Parathyroid adenoma (tissue), 2 donors: ENCODE measurements around the gene SOS2.

Experiments used
- H2AFZ ChIP-seq: fragments of 300-600 bp; sonication (generic); one replicate; pipeline ENCODE4 v1.7.0; 2017; ENCODE audit warnings: antibody characterized with exemption, mild to moderate bottlenecking
- H3K27ac ChIP-seq: fragments of 300-600 bp; sonication (generic); one replicate; pipeline ENCODE4 v1.7.0; 2017
- H3K27me3 ChIP-seq: fragments of 300-600 bp; sonication (generic); one replicate; pipeline ENCODE4 v1.7.0; 2017; ENCODE audit warnings: low read length; ENCODE audit not compliant: control insufficient read depth, insufficient read depth
- H3K36me3 ChIP-seq: fragments of 300-600 bp; sonication (generic); one replicate; pipeline ENCODE4 v1.7.0; 2017; ENCODE audit warnings: low read length; ENCODE audit not compliant: control insufficient read depth, insufficient read depth
- H3K4me1 ChIP-seq: fragments of 300-600 bp; sonication (generic); one replicate; pipeline ENCODE4 v1.7.0; 2017; ENCODE audit warnings: control low read depth
- H3K4me2 ChIP-seq: fragments of 300-600 bp; sonication (generic); one replicate; pipeline ENCODE4 v1.7.0; 2017; ENCODE audit warnings: low read length
- H3K4me3 ChIP-seq: fragments of 300-600 bp; sonication (generic); one replicate; pipeline ENCODE4 v1.7.0; 2017; ENCODE audit warnings: low read depth, low read length
- H3K79me2 ChIP-seq: fragments of 300-600 bp; sonication (generic); one replicate; pipeline ENCODE4 v1.7.0; 2017; ENCODE audit warnings: control low read depth
- H3K9ac ChIP-seq: fragments of 300-600 bp; sonication (generic); one replicate; pipeline ENCODE4 v1.7.0; 2017; ENCODE audit warnings: mild to moderate bottlenecking
- H3K9me3 ChIP-seq: fragments of 300-600 bp; sonication (generic); one replicate; pipeline ENCODE4 v1.7.0; 2017; ENCODE audit warnings: low read length; ENCODE audit not compliant: control insufficient read depth
- CTCF ChIP-seq: fragments of 300-600 bp; sonication (generic); IDR thresholded peaks from one replicate; pipeline ENCODE4 v1.7.0; 2017; ENCODE audit warnings: antibody characterized with exemption, mild to moderate bottlenecking
- donor health status: primary hyperparathyroidism.

Gene SOS2

GRCh38 chr14:50110323-50111037 lies 120.9 kb downstream of the SOS2 start:
- H3K4me2 ChIP-seq: no peak overlapping the region
- no peak overlapping the region for H2AFZ ChIP-seq
- peaks cover 1% of the 10 kb centered on the region for H3K4me1 ChIP-seq
- no peaks in the 10 kb centered on the region for H3K36me3 ChIP-seq
- H3K79me2 ChIP-seq: no peaks in the 10 kb centered on the region
- no peak overlapping the region for H3K27ac ChIP-seq
- H3K9me3 ChIP-seq: no peaks in the 10 kb centered on the region
- no peak for TF ChIP-seq CTCF
- H3K9ac ChIP-seq: no peak overlapping the region
- H3K4me3 ChIP-seq: no peak overlapping the region
- H3K27me3 ChIP-seq: no peaks in the 10 kb centered on the region

- Histone ChIP-seq H3K9ac (no peak overlapping the region), H3K27ac (no peak overlapping the region), H3K36me3 (no peaks in the 10 kb centered on the region), H3K4me1 (no peaks in the 10 kb centered on the region), H3K79me2 (no peaks in the 10 kb centered on the region), H3K27me3 (no peaks in the 10 kb centered on the region), H2AFZ (no peak overlapping the region), H3K4me2 (no peak overlapping the region), H3K4me3 (no peak overlapping the region), H3K9me3 (no peaks in the 10 kb centered on the region)
- TF ChIP-seq CTCF: no peak
These were observed 122.0 kb downstream of the SOS2 start for GRCh38 chr14:50109342-50109741.

GRCh38 chr14:50107850-50108249 lies 123.5 kb downstream of the SOS2 start:
- Histone ChIP-seq H3K9me3 (no peaks in the 10 kb centered on the region), H3K27ac (no peak overlapping the region), H3K9ac (no peak overlapping the region), H3K27me3 (no peaks in the 10 kb centered on the region), H3K4me1 (no peaks in the 10 kb centered on the region), H3K36me3 (no peaks in the 10 kb centered on the region), H3K79me2 (no peaks in the 10 kb centered on the region), H3K4me3 (no peak overlapping the region), H2AFZ (no peak overlapping the region), H3K4me2 (no peak overlapping the region)
- no peak for TF ChIP-seq CTCF

- H3K9ac ChIP-seq: no peak overlapping the region
- H3K4me1 ChIP-seq: no peaks in the 10 kb centered on the region
- no peak overlapping the region for H3K4me3 ChIP-seq
- no peaks in the 10 kb centered on the region for H3K9me3 ChIP-seq
- H2AFZ ChIP-seq: no peak overlapping the region
- H3K27ac ChIP-seq: no peak overlapping the region
- no peaks in the 10 kb centered on the region for H3K36me3 ChIP-seq
- H3K79me2 ChIP-seq: no peaks in the 10 kb centered on the region
- no peaks in the 10 kb centered on the region for H3K27me3 ChIP-seq
- TF ChIP-seq CTCF: no peak
- H3K4me2 ChIP-seq: no peak overlapping the region
These were observed 125.2 kb downstream of the SOS2 start for GRCh38 chr14:50106178-50106577.

GRCh38 chr14:50103558-50103957 lies 127.8 kb downstream of the SOS2 start:
- Histone ChIP-seq H3K27ac (no peak overlapping the region), H3K9ac (no peak overlapping the region), H3K27me3 (no peaks in the 10 kb centered on the region), H3K79me2 (no peaks in the 10 kb centered on the region), H3K36me3 (no peaks in the 10 kb centered on the region), H3K4me2 (no peak overlapping the region), H3K4me1 (no peaks in the 10 kb centered on the region), H2AFZ (no peak overlapping the region), H3K4me3 (no peak overlapping the region), H3K9me3 (no peaks in the 10 kb centered on the region)
- no peak for TF ChIP-seq CTCF
